Breast epithelium (tissue), 4 donors: ENCODE measurements around the gene ZBTB37. TPM values are rescaled to one million over a fixed set of nuclear protein-coding genes. Genes with fewer than 3 reads are reported as not detected.
"Not testable (repeated sequence)": the region's sequence is repeated elsewhere in the genome, so short reads cannot be mapped to it uniquely, and the experiment has no call there.

Source experiments
- DNase-seq, 2 donors: peaks; one replicate each; pipeline ENCODE4 v3.0.0-alpha.2; 2019; ENCODE audit warnings: low spot score in 2 of 2
- H3K27ac ChIP-seq, 2 donors: fragments of 200-600 bp; sonication (generic) in 1 of 2; one replicate each; pipeline ENCODE4 v1.5.1; 2016 to 2019; ENCODE audit warnings: mild to moderate bottlenecking in 1 of 2
- H3K27me3 ChIP-seq, 2 donors: fragments of 200-600 bp; sonication (generic) in 1 of 2; one replicate each; pipeline versions ENCODE4 v1.5.1 to v1.6.0; 2017 to 2019; ENCODE audit warnings: control low read depth in 1 of 2, mild to moderate bottlenecking in 1 of 2
- H3K36me3 ChIP-seq: fragments of 200-600 bp; one replicate; pipeline ENCODE4 v1.5.1; 2019
- H3K4me1 ChIP-seq, 2 donors: fragments of 200-600 bp; sonication (generic); one replicate each; pipeline ENCODE4 v1.5.1; 2016 to 2019; ENCODE audit warnings: control low read depth in 1 of 2
- H3K4me3 ChIP-seq, 3 donors: fragments of 200-600 bp; sonication (generic); 1 replicate in 2 of 3; 2 replicates in 1 of 3; pipeline ENCODE4 v1.5.1; 2016 to 2019; ENCODE audit warnings: mild to moderate bottlenecking in 3 of 3, moderate library complexity in 2 of 3
- H3K9me3 ChIP-seq, 2 donors: fragments of 200-600 bp; sonication (generic) in 1 of 2; one replicate each; pipeline ENCODE4 v1.5.1; 2016 to 2019; ENCODE audit warnings: control low read depth in 1 of 2
- POLR2A ChIP-seq: fragments of 450-650 bp; IDR thresholded peaks from one replicate; pipeline ENCODE4 v1.6.1; 2016; ENCODE audit warnings: antibody characterized with exemption, mild to moderate bottlenecking, moderate library complexity
- POLR2AphosphoS5 ChIP-seq, 3 donors: sonication (generic); formaldehyde crosslinking; IDR thresholded peaks; one replicate each; pipeline ENCODE4 v1.6.1; 2017; ENCODE audit warnings: antibody characterized with exemption in 3 of 3
- intact Hi-C: fragments of 100-400 bp; cut with DNase I; formaldehyde crosslinking; loops from one replicate; pipeline ENCODE4 v1.15.1; 2023; ENCODE audit warnings: low total_unique reads
- total RNA-seq, 3 donors: library from RNA; depleted of rRNA; stranded (reverse); fragments of >200 nt; gene quantifications; one replicate each; pipeline ENCODE4 v1.1.0, GENCODE V29; 2016
- TF ChIP-seq, protein P1 (sequence below), 3 donors: fragments of 450-650 bp; IDR thresholded peaks; one replicate each; pipeline ENCODE4 v1.5.1; 2016 to 2017; ENCODE audit warnings: antibody characterized with exemption in 3 of 3, mild to moderate bottlenecking in 3 of 3, moderate library complexity in 3 of 3

ZBTB37 gene
- total RNA-seq, 3 donors from 2014 or later = 10.2 to 15.7 (median 15.4) TPM

DNA sequence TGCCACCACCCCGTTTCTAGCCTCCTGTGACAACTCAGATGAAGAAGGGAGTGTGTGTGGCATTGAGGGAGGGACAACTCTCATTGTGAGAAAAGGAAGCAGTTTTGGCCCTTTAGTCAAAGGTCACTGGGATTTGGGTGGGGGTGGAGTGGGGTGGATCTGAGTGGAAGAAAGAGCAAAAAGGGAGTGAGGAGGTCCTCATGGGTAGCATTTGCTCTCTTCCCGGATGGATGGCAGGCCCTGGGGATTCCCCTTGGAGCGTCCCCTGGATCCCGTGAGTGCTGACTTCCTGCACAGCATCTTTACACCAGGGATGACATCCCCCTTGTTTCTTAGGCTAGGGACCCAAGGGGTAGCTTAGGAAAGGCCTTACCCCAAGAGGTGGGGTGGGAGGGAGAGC lies 48.5 kb downstream of the ZBTB37 start:
- Histone ChIP-seq H3K36me3 (no peaks in the 10 kb centered on the region), H3K27ac (no peak overlapping the region), H3K4me3 (no peak overlapping the region), H3K4me1 (no peaks in the 10 kb centered on the region), H3K27me3 (no peaks in the 10 kb centered on the region), H3K9me3 (no peaks in the 10 kb centered on the region)
- intact Hi-C loops = no loop called here
- no peak for DNase-seq
- TF ChIP-seq POLR2AphosphoS5 (IDR thresholded peaks at IDR 0.05) (no peak), POLR2A (no peak)
- TF ChIP-seq, protein P1, sequence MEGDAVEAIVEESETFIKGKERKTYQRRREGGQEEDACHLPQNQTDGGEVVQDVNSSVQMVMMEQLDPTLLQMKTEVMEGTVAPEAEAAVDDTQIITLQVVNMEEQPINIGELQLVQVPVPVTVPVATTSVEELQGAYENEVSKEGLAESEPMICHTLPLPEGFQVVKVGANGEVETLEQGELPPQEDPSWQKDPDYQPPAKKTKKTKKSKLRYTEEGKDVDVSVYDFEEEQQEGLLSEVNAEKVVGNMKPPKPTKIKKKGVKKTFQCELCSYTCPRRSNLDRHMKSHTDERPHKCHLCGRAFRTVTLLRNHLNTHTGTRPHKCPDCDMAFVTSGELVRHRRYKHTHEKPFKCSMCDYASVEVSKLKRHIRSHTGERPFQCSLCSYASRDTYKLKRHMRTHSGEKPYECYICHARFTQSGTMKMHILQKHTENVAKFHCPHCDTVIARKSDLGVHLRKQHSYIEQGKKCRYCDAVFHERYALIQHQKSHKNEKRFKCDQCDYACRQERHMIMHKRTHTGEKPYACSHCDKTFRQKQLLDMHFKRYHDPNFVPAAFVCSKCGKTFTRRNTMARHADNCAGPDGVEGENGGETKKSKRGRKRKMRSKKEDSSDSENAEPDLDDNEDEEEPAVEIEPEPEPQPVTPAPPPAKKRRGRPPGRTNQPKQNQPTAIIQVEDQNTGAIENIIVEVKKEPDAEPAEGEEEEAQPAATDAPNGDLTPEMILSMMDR (IDR thresholded peaks at IDR 0.05) = no peak

DNA sequence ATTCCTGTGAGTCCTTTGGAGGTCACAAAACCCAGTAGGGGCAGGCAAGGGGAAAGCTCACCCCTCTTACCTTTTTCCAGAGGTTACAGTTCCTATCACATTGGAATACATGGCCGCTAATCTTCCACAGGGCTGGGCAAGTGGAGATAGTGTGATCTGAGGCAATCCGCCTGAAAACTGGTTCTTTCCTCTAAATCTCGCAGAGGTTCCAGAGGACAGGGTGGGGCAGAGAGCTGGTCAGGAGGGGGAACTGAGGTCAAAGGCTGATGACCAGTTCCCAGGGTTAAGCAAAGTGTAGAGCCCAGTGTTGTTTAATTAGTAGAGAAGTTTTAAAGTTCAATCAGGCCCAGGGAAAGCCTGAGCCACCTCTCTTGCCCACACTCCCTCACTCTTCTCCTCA lies 49.0 kb downstream of the ZBTB37 start, which contains the start of gene SERPINC1:
Gene SERPINC1 (minus strand): TSS at position 179 of the 400 bp plus-strand sequence. CDS start 68 bp downstream, at position 111.
- TF ChIP-seq, protein P1 (IDR thresholded peaks at IDR 0.05) = no peak
- TF ChIP-seq POLR2A (no peak), POLR2AphosphoS5 (IDR thresholded peaks at IDR 0.05) (no peak)

DNA sequence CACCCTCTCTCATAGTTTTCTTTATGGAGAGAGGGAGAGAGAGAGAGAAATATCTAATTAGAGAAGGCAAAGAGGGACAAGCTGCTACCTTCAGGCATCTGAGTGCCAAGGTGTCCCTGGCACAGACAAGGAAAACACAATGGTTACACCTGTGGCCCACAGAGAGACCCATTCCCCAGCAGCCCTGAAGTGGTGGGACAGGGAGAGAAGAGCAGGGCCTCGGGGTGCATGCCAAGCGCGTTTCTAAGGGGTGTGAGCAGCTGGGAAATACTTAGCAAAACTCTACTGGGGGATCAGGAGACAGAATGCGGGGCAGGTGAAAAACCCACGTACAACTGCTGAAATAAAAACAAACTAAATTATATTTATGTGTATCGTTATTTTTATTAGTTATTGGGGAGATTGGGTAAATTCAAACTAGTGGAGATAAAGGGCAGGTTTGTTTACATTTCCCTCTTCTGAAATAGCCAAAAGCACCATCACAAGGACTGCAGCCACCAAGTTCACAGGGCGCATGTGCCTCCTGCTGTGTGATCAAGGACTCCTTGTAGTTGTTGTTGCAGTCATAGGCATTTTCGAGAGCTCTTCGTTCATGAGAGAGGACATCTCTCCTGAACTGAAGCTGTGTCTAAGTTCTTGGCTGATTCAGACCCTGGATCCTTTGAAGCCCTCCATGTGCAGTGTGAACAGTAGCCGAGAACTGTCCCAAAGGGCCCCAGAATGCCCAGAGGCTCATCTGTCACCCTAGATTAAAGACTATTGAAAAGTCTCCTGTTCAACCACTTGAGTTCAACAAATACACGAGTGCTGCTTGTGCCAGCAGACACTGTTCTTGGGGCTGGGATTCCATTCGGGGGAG lies 49.7 kb downstream of the ZBTB37 start:
- TF ChIP-seq POLR2A = no peak
- TF ChIP-seq POLR2AphosphoS5 (IDR thresholded peaks at IDR 0.05) = no peak
- no peaks in the 10 kb centered on the region for H3K36me3 ChIP-seq

More for the DNA sequence above, 49.0 kb downstream of the ZBTB37 start, which contains the start of gene SERPINC1:
- Histone ChIP-seq H3K27me3 (no peaks in the 10 kb centered on the region), H3K9me3 (no peaks in the 10 kb centered on the region), H3K4me1 (no peaks in the 10 kb centered on the region), H3K27ac (no peak within 1 kb of the TSS), H3K36me3 (no peaks in the 10 kb centered on the region), H3K4me3 (no peak within 1 kb of the TSS)
- DNase-seq = no peak
- intact Hi-C loops = no loop called here

DNA sequence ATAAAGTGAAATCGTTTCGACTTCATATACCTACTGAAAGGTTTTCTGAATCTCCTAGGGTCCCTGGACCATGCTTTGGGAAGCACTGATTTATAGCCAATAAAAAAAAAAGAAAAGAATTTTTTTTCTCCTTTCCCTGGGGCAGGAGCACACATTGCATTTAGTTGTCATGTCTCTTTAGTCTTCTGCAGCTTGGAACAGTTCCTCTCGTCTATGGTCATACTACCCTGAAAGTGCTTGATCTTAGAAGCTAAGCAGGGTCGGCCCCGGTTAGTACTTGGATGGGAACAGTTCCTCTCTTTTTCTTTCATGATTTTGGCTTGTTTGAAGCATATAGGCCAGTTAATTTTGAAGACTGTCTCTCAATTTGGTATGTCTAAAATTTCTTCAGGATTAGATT lies 52.7 kb downstream of the ZBTB37 start:
- DNase-seq = no peak
- Histone ChIP-seq H3K27ac (no peak overlapping the region), H3K27me3 (no peaks in the 10 kb centered on the region), H3K9me3 (no peaks in the 10 kb centered on the region), H3K4me3 (no peak overlapping the region), H3K36me3 (no peaks in the 10 kb centered on the region), H3K4me1 (no peaks in the 10 kb centered on the region)
- no peak for TF ChIP-seq POLR2A
- TF ChIP-seq, protein P1 (IDR thresholded peaks at IDR 0.05) = no peak
- intact Hi-C loops = no loop called here

More for the DNA sequence above, 49.7 kb downstream of the ZBTB37 start:
- H3K4me3 ChIP-seq = no peak overlapping the region
- no peak overlapping the region for H3K27ac ChIP-seq
- no peaks in the 10 kb centered on the region for H3K27me3 ChIP-seq
- no peaks in the 10 kb centered on the region for H3K4me1 ChIP-seq
- H3K9me3 ChIP-seq = no peaks in the 10 kb centered on the region
- no peak for DNase-seq
- intact Hi-C loops = no loop called here

DNA sequence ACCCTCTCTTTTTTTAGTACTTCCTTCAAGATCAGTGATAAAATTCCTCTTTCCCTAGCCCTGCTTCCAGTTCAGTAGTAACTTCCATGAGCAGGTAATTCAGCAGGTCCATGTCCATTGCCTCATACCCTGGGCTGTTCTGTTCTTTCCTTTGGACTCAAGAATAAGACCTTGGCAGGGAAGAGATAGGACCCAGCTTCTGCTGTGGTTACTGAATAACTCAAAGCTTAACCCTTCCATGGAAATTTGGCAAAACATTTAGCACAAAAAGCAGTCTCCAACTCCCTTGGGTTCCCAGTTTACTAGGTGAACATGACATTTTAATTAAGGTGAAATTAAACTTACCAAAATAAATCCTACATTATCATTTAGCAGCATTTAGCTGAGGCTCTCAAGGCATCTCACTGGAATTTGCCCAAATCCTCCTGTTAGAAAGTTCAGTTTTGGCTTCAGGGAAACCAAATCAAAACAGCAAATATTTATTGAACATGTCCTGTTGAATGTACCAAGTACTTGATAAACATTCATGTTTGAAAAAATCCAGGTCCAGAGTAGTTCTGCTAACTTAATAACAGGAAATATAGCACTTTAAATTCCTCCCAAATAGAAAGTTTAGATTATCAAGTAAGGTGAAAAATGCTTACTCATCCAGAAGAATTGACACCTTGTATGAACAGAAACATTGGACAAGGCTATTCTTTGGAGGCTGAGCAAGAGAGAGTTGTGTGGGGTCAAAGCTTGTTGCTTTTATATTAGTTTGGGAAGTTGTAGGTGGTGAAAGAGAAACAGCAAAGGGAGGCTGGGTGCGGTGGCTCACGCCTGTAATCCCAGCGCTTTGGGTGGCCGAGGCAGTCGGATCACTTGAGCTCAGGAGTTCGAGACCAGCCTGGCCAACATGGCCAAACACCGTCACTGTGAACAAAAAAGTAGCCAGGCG lies 57.4 kb downstream of the ZBTB37 start:
- Histone ChIP-seq H3K9me3 (no peaks in the 10 kb centered on the region), H3K4me1 (no peaks in the 10 kb centered on the region), H3K4me3 (no peak overlapping the region), H3K27me3 (no peaks in the 10 kb centered on the region), H3K27ac (no peak overlapping the region), H3K36me3 (no peaks in the 10 kb centered on the region)
- intact Hi-C loops = no loop called here
- no peak for DNase-seq
- TF ChIP-seq, protein P1 (IDR thresholded peaks at IDR 0.05) = no peak
- TF ChIP-seq POLR2AphosphoS5 (IDR thresholded peaks at IDR 0.05) (no peak), POLR2A (no peak)

DNA sequence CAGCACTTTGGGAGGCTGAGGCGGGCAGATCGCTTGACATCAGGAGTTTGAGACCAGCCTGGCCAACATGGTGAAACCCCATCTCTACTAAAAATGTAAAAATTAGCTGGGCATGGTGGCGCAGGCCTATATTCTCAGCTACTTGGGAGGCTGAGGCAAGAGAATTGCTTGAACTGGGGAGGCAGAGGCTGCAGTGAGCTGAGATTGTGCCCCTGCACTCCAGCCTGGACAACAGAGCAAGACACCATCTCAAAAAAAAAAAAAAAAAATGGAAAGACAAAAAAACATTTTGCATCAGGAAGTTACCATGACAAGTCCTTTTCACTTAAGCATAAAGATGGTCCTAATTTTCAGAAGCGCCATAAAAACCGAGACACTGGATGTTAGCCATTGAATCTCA lies 62.4 kb downstream of the ZBTB37 start:
- H3K36me3 ChIP-seq, H3K4me1 ChIP-seq, H3K27me3 ChIP-seq, intact Hi-C loops, DNase-seq, H3K4me3 ChIP-seq, H3K27ac ChIP-seq, H3K9me3 ChIP-seq: not testable (repeated sequence)
